ENCODE data around the gene HIGD1A. TPM values are rescaled to one million over a fixed set of nuclear protein-coding genes. Genes with fewer than 3 reads are reported as not detected.

HIGD1A gene
- total RNA-seq, 1 donor from 2014 or later, result 125 TPM

DNA sequence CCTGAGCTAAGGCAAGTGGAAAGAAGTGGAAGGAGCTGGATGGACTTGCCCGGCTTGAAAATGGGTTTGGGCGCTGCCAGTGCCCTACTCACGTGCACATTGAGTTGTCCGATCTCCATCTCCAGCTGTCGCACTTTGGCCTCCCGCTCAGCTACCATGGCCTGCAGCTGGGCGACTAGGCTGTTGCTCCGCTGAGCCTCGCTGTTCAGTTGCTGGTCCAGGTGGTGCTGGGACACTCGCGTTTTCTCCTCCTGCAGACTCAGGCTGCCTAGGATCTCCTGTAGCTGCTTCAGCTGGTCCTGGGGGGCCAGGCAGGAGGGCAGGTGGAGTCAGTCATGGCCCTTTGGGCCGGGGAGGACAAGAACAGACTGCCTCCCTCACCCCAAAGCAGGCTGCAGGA lies 68.7 kb downstream of the HIGD1A start:
- no peak for DNase-seq (ENCODE audit: low spot score)

DNA sequence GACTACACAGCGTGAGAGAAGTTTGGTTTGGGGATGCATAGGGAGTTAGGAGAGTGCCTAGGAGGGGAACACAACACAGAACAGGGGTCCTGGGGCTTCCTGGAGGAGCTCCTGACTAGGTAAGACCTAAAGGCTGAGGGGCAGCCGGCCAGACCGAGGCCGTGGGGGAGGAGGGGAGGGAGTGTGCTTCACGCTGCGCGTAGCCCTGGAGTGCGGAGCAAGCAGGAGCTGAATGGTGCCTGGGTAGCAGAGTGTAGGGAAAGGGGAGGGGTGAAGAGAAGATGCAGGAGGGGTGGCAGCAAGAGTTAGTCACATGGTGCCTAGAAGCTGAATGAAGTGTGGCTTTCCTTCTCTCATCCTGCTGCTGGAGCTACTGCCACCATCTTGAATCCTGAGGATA lies 69.3 kb downstream of the HIGD1A start:
- DNase-seq (ENCODE audit: low spot score), result no peak

DNA sequence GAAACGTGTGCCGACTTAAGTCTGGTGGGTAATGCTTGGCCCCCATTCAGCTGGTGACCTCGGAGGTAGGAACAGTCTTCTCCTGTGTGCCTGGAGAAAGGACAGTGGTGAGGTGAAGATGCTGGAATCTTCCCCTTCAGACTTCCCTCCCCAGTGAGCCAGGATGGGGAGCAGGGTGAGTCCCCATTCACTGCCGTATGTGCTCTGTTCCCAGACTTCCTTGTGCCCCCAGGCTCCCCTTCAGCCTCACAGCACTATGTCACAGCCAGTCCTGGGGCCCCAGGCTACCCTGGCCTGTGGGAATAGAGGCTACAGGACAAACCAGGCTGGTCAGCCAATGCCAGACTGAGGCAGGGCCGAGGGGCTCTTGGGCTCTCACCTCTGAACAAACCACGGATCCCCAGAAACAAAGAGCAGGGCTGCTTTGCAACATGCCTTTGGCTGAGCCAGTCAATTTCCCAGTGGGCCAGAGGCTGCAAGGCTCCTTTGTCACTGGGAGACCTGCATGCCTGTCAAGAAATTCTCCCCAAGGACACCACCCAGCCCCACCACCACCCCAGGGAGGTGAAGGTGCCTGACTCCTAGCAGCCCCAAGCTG lies 69.9 kb downstream of the HIGD1A start:
- DNase-seq (ENCODE audit: low spot score), result no peak

DNA sequence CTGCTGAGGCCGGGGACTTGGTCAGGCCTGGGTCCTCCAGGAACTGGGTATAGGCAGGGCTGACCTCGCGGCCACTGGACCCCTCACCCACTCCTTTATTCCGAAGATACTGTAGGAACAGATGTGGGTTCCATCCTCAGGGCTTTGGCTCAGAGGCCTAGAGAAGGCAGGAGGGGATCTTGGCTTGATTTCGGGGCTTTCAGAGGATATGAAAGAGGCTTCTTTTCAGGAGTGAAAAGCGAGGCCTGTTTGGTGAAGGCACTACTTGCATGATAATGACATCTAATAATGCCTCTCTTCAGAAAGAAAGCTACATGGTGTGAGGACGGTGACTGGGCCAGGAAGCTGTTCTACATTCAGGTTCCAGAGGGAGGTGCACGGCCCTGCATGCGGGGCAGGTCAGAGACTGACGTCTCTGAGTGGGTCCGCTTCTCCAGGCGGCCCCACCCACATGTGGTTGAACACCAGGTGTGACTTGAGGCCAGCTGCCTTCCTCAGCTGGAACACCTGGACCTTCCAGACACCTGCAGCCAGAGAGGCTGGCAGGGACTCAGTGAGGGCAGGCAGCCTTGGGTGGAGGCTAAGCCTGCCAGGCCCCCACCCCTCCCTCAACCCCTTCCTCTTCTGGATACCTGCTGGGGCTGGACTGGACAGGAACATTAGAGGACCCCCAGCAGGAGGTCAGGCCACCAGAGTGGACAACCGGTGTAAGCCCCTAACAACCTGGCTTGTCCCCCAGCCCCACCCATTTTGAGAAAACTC lies 70.6 kb downstream of the HIGD1A start:
- no peak for DNase-seq (ENCODE audit: low spot score)

Other genes starting within 250 kb of the HIGD1A start
- 37.8 TPM for gene SEC22C, start 222.5 kb downstream of the HIGD1A start, total RNA-seq (ENCODE audit: insufficient read depth, low replicate concordance)
- gene SS18L2, start 213.6 kb downstream of the HIGD1A start, total RNA-seq (ENCODE audit: insufficient read depth, low replicate concordance), result 7.7 TPM
- 149 TPM for gene NKTR, start 203.8 kb downstream of the HIGD1A start, total RNA-seq (ENCODE audit: insufficient read depth, low replicate concordance)
- 49.8 TPM for gene ZBTB47, start 150.8 kb downstream of the HIGD1A start, total RNA-seq (ENCODE audit: insufficient read depth, low replicate concordance)
- gene KLHL40, start 119.0 kb downstream of the HIGD1A start, total RNA-seq (ENCODE audit: insufficient read depth, low replicate concordance), result not detected
- gene HHATL, start 101.7 kb downstream of the HIGD1A start, total RNA-seq (ENCODE audit: insufficient read depth, low replicate concordance), result not detected
- not detected for gene CCDC13, start 31.2 kb downstream of the HIGD1A start, total RNA-seq (ENCODE audit: insufficient read depth, low replicate concordance)
- gene ACKR2, start 5.0 kb upstream of the HIGD1A start, total RNA-seq (ENCODE audit: insufficient read depth, low replicate concordance), result 10.4 TPM
- 2.6 TPM for gene CYP8B1, start 71.4 kb upstream of the HIGD1A start, total RNA-seq (ENCODE audit: insufficient read depth, low replicate concordance)
- gene ZNF662, start 101.7 kb upstream of the HIGD1A start, total RNA-seq (ENCODE audit: insufficient read depth, low replicate concordance), result 10.4 TPM
- 38.5 TPM for gene GASK1A, start 174.8 kb upstream of the HIGD1A start, total RNA-seq (ENCODE audit: insufficient read depth, low replicate concordance)